Neural cell (in vitro differentiated cells): ENCODE measurements around the gene FGF10.

Source experiments
- EP300 ChIP-seq: fragments of 450-650 bp; conservative IDR thresholded peaks from 2 replicates; pipeline ENCODE4 v1.6.1; 2014; ENCODE audit warnings: antibody characterized with exemption, mild to moderate bottlenecking, moderate library complexity; ENCODE audit not compliant: poor library complexity, severe bottlenecking
- EZH2 ChIP-seq: fragments of 200-600, 300-800 bp; shearing (Covaris generic), sonication (generic); IDR thresholded peaks from 2 replicates; pipeline ENCODE4 v1.6.1; 2014; ENCODE audit warnings: antibody characterized with exemption, low read length, borderline replicate concordance, mild to moderate bottlenecking; ENCODE audit not compliant: insufficient read depth, poor library complexity, severe bottlenecking
- POLR2AphosphoS5 ChIP-seq: IDR thresholded peaks from 2 replicates; pipeline ENCODE4 v1.6.1; 2012
- TF ChIP-seq, protein P1 (sequence below): fragments of 450-650 bp; IDR thresholded peaks from 2 replicates; pipeline ENCODE4 v1.5.1; 2014; ENCODE audit warnings: antibody characterized with exemption, mild to moderate bottlenecking, moderate library complexity; ENCODE audit not compliant: poor library complexity, severe bottlenecking
- TF ChIP-seq, protein P2 (sequence below): IDR thresholded peaks from 2 replicates; pipeline ENCODE4 v1.6.1; 2012; ENCODE audit warnings: borderline replicate concordance

DNA sequence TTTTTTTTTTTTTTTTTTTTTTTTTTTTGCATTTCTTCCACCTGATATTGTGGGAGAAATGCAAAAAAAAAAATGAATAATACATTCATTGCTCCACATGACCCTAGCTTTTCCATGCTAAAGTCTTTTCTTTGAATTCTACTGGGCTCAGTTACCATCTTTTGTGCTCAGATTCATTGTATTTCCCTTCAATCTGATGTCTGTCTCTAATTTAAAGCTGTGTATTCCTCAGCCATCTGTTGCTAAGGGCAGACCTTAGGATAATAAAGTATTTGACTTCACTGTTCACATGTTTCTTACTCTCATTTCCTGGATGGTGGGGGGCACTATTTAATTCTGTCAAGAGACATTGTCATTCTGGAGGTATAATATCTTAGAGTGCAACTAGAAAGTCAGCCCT, 123.5 kb downstream of the FGF10 start:
- TF ChIP-seq POLR2AphosphoS5 (no peak), EP300 (no peak), EZH2 (no peak)
- TF ChIP-seq, protein P1, sequence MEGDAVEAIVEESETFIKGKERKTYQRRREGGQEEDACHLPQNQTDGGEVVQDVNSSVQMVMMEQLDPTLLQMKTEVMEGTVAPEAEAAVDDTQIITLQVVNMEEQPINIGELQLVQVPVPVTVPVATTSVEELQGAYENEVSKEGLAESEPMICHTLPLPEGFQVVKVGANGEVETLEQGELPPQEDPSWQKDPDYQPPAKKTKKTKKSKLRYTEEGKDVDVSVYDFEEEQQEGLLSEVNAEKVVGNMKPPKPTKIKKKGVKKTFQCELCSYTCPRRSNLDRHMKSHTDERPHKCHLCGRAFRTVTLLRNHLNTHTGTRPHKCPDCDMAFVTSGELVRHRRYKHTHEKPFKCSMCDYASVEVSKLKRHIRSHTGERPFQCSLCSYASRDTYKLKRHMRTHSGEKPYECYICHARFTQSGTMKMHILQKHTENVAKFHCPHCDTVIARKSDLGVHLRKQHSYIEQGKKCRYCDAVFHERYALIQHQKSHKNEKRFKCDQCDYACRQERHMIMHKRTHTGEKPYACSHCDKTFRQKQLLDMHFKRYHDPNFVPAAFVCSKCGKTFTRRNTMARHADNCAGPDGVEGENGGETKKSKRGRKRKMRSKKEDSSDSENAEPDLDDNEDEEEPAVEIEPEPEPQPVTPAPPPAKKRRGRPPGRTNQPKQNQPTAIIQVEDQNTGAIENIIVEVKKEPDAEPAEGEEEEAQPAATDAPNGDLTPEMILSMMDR: no peak
- TF ChIP-seq, protein P2, sequence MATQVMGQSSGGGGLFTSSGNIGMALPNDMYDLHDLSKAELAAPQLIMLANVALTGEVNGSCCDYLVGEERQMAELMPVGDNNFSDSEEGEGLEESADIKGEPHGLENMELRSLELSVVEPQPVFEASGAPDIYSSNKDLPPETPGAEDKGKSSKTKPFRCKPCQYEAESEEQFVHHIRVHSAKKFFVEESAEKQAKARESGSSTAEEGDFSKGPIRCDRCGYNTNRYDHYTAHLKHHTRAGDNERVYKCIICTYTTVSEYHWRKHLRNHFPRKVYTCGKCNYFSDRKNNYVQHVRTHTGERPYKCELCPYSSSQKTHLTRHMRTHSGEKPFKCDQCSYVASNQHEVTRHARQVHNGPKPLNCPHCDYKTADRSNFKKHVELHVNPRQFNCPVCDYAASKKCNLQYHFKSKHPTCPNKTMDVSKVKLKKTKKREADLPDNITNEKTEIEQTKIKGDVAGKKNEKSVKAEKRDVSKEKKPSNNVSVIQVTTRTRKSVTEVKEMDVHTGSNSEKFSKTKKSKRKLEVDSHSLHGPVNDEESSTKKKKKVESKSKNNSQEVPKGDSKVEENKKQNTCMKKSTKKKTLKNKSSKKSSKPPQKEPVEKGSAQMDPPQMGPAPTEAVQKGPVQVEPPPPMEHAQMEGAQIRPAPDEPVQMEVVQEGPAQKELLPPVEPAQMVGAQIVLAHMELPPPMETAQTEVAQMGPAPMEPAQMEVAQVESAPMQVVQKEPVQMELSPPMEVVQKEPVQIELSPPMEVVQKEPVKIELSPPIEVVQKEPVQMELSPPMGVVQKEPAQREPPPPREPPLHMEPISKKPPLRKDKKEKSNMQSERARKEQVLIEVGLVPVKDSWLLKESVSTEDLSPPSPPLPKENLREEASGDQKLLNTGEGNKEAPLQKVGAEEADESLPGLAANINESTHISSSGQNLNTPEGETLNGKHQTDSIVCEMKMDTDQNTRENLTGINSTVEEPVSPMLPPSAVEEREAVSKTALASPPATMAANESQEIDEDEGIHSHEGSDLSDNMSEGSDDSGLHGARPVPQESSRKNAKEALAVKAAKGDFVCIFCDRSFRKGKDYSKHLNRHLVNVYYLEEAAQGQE: no peak
